GM23338 (cell line): ENCODE data around the gene GADL1. TPM values are rescaled to one million over a fixed set of nuclear protein-coding genes. Genes with fewer than 3 reads are reported as not detected.

Source experiments
- ATAC-seq: fragments of 200-7000 bp; cut with Tn5 transposase; 3 replicates; pipeline ENCODE4 v1.9.1; 2020
- DNase-seq: peaks from one replicate; pipeline ENCODE4 v3.0.0-alpha.2; 2015; ENCODE audit warnings: low spot score
- H2AFZ ChIP-seq: fragments of 200-600 bp; sonication (generic); 2 replicates; pipeline ENCODE4 v1.8.0; 2016; ENCODE audit warnings: antibody characterized with exemption, mild to moderate bottlenecking, moderate library complexity
- H3F3A ChIP-seq: fragments of 200-600 bp; sonication (generic); replicated peaks from 2 replicates; pipeline ENCODE4 v1.8.0; 2017; ENCODE audit warnings: antibody characterized with exemption, mixed run types, low read depth
- H3K27ac ChIP-seq: fragments of 200-600 bp; sonication (generic); 2 replicates; pipeline ENCODE4 v1.6.1; 2016; ENCODE audit warnings: low read depth
- H3K27me3 ChIP-seq: fragments of 200-600 bp; sonication (generic); 2 replicates; pipeline ENCODE4 v1.8.0; 2016; ENCODE audit warnings: mild to moderate bottlenecking, mixed run types, moderate library complexity; ENCODE audit not compliant: insufficient read depth
- H3K36me3 ChIP-seq: fragments of 200-600 bp; sonication (generic); 2 replicates; pipeline ENCODE4 v1.8.0; 2016; ENCODE audit warnings: mild to moderate bottlenecking; ENCODE audit not compliant: insufficient read depth
- H3K4me1 ChIP-seq: fragments of 200-600 bp; sonication (generic); 2 replicates; pipeline ENCODE4 v1.8.0; 2016; ENCODE audit warnings: mild to moderate bottlenecking, moderate library complexity; ENCODE audit not compliant: insufficient read depth
- H3K4me2 ChIP-seq: fragments of 200-600 bp; sonication (generic); 2 replicates; pipeline ENCODE4 v1.7.1; 2017; ENCODE audit warnings: mixed run types
- H3K4me3 ChIP-seq: fragments of 200-600 bp; sonication (generic); 2 replicates; pipeline ENCODE4 v1.6.1; 2016; ENCODE audit warnings: mixed run types
- H3K79me2 ChIP-seq: fragments of 200-600 bp; sonication (generic); replicated peaks from 2 replicates; pipeline ENCODE4 v1.8.0; 2017; ENCODE audit warnings: mild to moderate bottlenecking; ENCODE audit not compliant: insufficient read depth
- H3K9me2 ChIP-seq: fragments of 200-600 bp; sonication (generic); 2 replicates; pipeline ENCODE4 v1.8.0; 2017; ENCODE audit not compliant: insufficient read depth
- H4K20me1 ChIP-seq: fragments of 200-600 bp; sonication (generic); replicated peaks from 2 replicates; pipeline ENCODE4 v1.8.0; 2017; ENCODE audit warnings: mild to moderate bottlenecking; ENCODE audit not compliant: insufficient read depth
- H3K27ac Mint-ChIP-seq: 2 replicates; pipeline ENCODE4 v1.8.0; 2020; ENCODE audit warnings: inconsistent platforms, mild to moderate bottlenecking, moderate library complexity, mixed read lengths
- H3K27me3 Mint-ChIP-seq: 3 replicates; pipeline ENCODE4 v1.8.0; 2022; ENCODE audit warnings: low read depth, mild to moderate bottlenecking, moderate library complexity, mixed read lengths, inconsistent platforms; ENCODE audit not compliant: insufficient read depth, poor library complexity
- H3K36me3 Mint-ChIP-seq: 3 replicates; pipeline ENCODE4 v1.8.0; 2021; ENCODE audit warnings: low read depth, mild to moderate bottlenecking, inconsistent platforms, moderate library complexity, mixed read lengths
- H3K4me1 Mint-ChIP-seq: 3 replicates; pipeline ENCODE4 v1.8.0; 2020; ENCODE audit warnings: mild to moderate bottlenecking, inconsistent platforms, mixed read lengths
- H3K4me3 Mint-ChIP-seq: 3 replicates; pipeline ENCODE4 v1.8.0; 2021; ENCODE audit warnings: moderate library complexity, mild to moderate bottlenecking, inconsistent platforms, mixed read lengths
- H3K9me3 Mint-ChIP-seq: 3 replicates; pipeline ENCODE4 v1.8.0; 2020; ENCODE audit warnings: moderate library complexity, mild to moderate bottlenecking, inconsistent platforms, mixed read lengths
- CREB1 ChIP-seq: fragments of 250-450 bp; sonication (Bioruptor Pico); IDR thresholded peaks from 2 replicates; pipeline ENCODE4 v1.5.0; 2020; ENCODE audit warnings: low read depth, mild to moderate bottlenecking, moderate library complexity
- ETS1 ChIP-seq: IDR thresholded peaks from 2 replicates; pipeline ENCODE4 v1.6.1; 2016; ENCODE audit warnings: antibody characterized with exemption
- EZH2 ChIP-seq: fragments of 200-600 bp; sonication (generic); IDR thresholded peaks from one replicate; pipeline ENCODE4 v1.8.0; 2017; ENCODE audit warnings: antibody characterized with exemption, mild to moderate bottlenecking, low read depth; ENCODE audit not compliant: unreplicated experiment
- EZH2phosphoT487 ChIP-seq: fragments of 200-600 bp; sonication (generic); IDR thresholded peaks from one replicate; pipeline ENCODE4 v1.8.1; 2018; ENCODE audit warnings: antibody characterized with exemption; ENCODE audit not compliant: unreplicated experiment
- JUNB ChIP-seq: IDR thresholded peaks from one replicate; pipeline ENCODE4 v1.6.1; 2016; ENCODE audit warnings: antibody characterized with exemption; ENCODE audit not compliant: unreplicated experiment
- NANOG ChIP-seq: IDR thresholded peaks from 2 replicates; pipeline ENCODE4 v1.6.1; 2016; ENCODE audit warnings: antibody characterized with exemption, borderline replicate concordance
- POLR2AphosphoS5 ChIP-seq: IDR thresholded peaks from 2 replicates; pipeline ENCODE4 v1.6.1; 2016; ENCODE audit warnings: antibody characterized with exemption, low read depth
- STAT1 ChIP-seq: IDR thresholded peaks from one replicate; pipeline ENCODE4 v1.6.1; 2016; ENCODE audit warnings: antibody characterized with exemption; ENCODE audit not compliant: unreplicated experiment
- ZNF114 ChIP-seq: fragments of 250-450 bp; sonication (Bioruptor Pico); IDR thresholded peaks from 2 replicates; pipeline ENCODE4 v1.5.0; 2020; ENCODE audit warnings: mild to moderate bottlenecking, moderate library complexity
- ZNF331 ChIP-seq: fragments of 250-450 bp; sonication (Bioruptor Pico); IDR thresholded peaks from 2 replicates; pipeline ENCODE4 v1.5.0; 2020; ENCODE audit warnings: low read depth, mild to moderate bottlenecking, moderate library complexity
- polyA plus RNA-seq: library from polyadenylated mRNA; unstranded; fragments of >200 nt; fragmentation: Nextera tagmentation; extraction: Ambion mirVana; gene quantifications from 2 replicates; pipeline ENCODE4 v1.2.1, GENCODE V29; 2016
- total RNA-seq: library from RNA; depleted of rRNA; stranded (reverse); fragments of >200 nt; shearing (Covaris generic); gene quantifications from 2 replicates; pipeline ENCODE4 v1.2.3, GENCODE V29; 2014
- TF ChIP-seq, protein P1 (sequence below): fragments of 250-450 bp; sonication (Bioruptor Pico); IDR thresholded peaks from 2 replicates; pipeline ENCODE4 v1.5.0; 2020; ENCODE audit warnings: mild to moderate bottlenecking, moderate library complexity
- TF ChIP-seq, protein P2 (sequence below), 2 experiments: fragments of 200-600 bp in 1 of 2; sonication (generic) in 1 of 2; conservative IDR thresholded peaks; 2 replicates each; pipeline versions ENCODE4 v1.5.1 to v1.6.1; 2016 to 2017; ENCODE audit warnings: antibody characterized with exemption in 2 of 2, low read depth in 2 of 2, mild to moderate bottlenecking in 2 of 2, moderate library complexity in 1 of 2
- TF ChIP-seq, protein P3 (sequence below): IDR thresholded peaks from one replicate; pipeline ENCODE4 v1.6.1; 2018; ENCODE audit warnings: antibody characterized with exemption; ENCODE audit not compliant: unreplicated experiment

GADL1 gene
- total and polyA plus RNA-seq, 2 experiments from 2014 or later, result 0.35 to 0.50 TPM

DNA sequence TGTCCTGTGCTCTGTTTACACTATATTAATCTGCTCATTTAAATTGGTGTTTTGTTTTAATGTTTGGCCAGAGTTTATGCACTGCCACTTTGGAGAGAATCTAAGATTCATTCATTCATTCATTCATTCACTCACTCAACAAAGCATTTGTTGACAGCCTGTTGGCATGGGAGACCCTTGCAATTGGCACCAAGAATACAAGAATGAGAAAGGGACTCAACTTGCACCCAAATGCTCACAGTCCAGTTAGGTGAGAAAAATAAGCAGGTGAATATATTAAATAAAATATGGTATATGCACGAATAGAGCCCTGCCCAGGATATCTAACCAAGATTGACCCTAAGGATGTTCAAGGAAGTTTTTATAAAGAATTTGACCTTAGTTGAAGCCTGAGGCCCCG, 207.7 kb downstream of the GADL1 start:
- TF ChIP-seq EZH2phosphoT487 (no peak), ETS1 (no peak), POLR2AphosphoS5 (no peak), STAT1 (no peak), ZNF331 (no peak), EZH2 (no peak), JUNB (no peak), ZNF114 (CRISPR knock-in tag) (no peak), NANOG (no peak), CREB1 (CRISPR knock-in tag) (no peak)
- TF ChIP-seq, protein P1, sequence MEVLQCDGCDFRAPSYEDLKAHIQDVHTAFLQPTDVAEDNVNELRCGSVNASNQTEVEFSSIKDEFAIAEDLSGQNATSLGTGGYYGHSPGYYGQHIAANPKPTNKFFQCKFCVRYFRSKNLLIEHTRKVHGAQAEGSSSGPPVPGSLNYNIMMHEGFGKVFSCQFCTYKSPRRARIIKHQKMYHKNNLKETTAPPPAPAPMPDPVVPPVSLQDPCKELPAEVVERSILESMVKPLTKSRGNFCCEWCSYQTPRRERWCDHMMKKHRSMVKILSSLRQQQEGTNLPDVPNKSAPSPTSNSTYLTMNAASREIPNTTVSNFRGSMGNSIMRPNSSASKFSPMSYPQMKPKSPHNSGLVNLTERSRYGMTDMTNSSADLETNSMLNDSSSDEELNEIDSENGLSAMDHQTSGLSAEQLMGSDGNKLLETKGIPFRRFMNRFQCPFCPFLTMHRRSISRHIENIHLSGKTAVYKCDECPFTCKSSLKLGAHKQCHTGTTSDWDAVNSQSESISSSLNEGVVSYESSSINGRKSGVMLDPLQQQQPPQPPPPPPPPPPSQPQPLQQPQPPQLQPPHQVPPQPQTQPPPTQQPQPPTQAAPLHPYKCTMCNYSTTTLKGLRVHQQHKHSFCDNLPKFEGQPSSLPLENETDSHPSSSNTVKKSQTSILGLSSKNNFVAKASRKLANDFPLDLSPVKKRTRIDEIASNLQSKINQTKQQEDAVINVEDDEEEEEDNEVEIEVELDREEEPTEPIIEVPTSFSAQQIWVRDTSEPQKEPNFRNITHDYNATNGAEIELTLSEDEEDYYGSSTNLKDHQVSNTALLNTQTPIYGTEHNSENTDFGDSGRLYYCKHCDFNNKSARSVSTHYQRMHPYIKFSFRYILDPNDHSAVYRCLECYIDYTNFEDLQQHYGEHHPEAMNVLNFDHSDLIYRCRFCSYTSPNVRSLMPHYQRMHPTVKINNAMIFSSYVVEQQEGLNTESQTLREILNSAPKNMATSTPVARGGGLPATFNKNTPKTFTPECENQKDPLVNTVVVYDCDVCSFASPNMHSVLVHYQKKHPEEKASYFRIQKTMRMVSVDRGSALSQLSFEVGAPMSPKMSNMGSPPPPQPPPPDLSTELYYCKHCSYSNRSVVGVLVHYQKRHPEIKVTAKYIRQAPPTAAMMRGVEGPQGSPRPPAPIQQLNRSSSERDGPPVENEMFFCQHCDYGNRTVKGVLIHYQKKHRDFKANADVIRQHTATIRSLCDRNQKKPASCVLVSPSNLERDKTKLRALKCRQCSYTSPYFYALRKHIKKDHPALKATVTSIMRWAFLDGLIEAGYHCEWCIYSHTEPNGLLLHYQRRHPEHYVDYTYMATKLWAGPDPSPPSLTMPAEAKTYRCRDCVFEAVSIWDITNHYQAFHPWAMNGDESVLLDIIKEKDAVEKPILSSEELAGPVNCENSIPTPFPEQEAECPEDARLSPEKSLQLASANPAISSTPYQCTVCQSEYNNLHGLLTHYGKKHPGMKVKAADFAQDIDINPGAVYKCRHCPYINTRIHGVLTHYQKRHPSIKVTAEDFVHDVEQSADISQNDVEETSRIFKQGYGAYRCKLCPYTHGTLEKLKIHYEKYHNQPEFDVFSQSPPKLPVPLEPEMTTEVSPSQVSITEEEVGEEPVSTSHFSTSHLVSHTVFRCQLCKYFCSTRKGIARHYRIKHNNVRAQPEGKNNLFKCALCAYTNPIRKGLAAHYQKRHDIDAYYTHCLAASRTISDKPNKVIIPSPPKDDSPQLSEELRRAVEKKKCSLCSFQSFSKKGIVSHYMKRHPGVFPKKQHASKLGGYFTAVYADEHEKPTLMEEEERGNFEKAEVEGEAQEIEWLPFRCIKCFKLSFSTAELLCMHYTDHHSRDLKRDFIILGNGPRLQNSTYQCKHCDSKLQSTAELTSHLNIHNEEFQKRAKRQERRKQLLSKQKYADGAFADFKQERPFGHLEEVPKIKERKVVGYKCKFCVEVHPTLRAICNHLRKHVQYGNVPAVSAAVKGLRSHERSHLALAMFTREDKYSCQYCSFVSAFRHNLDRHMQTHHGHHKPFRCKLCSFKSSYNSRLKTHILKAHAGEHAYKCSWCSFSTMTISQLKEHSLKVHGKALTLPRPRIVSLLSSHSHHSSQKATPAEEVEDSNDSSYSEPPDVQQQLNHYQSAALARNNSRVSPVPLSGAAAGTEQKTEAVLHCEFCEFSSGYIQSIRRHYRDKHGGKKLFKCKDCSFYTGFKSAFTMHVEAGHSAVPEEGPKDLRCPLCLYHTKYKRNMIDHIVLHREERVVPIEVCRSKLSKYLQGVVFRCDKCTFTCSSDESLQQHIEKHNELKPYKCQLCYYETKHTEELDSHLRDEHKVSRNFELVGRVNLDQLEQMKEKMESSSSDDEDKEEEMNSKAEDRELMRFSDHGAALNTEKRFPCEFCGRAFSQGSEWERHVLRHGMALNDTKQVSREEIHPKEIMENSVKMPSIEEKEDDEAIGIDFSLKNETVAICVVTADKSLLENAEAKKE, result no peak
- TF ChIP-seq, protein P2, sequence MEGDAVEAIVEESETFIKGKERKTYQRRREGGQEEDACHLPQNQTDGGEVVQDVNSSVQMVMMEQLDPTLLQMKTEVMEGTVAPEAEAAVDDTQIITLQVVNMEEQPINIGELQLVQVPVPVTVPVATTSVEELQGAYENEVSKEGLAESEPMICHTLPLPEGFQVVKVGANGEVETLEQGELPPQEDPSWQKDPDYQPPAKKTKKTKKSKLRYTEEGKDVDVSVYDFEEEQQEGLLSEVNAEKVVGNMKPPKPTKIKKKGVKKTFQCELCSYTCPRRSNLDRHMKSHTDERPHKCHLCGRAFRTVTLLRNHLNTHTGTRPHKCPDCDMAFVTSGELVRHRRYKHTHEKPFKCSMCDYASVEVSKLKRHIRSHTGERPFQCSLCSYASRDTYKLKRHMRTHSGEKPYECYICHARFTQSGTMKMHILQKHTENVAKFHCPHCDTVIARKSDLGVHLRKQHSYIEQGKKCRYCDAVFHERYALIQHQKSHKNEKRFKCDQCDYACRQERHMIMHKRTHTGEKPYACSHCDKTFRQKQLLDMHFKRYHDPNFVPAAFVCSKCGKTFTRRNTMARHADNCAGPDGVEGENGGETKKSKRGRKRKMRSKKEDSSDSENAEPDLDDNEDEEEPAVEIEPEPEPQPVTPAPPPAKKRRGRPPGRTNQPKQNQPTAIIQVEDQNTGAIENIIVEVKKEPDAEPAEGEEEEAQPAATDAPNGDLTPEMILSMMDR (conservative IDR thresholded peaks at IDR 0.05; ENCODE audit: low read depth in 2 of 2), result no peak
- TF ChIP-seq, protein P3, sequence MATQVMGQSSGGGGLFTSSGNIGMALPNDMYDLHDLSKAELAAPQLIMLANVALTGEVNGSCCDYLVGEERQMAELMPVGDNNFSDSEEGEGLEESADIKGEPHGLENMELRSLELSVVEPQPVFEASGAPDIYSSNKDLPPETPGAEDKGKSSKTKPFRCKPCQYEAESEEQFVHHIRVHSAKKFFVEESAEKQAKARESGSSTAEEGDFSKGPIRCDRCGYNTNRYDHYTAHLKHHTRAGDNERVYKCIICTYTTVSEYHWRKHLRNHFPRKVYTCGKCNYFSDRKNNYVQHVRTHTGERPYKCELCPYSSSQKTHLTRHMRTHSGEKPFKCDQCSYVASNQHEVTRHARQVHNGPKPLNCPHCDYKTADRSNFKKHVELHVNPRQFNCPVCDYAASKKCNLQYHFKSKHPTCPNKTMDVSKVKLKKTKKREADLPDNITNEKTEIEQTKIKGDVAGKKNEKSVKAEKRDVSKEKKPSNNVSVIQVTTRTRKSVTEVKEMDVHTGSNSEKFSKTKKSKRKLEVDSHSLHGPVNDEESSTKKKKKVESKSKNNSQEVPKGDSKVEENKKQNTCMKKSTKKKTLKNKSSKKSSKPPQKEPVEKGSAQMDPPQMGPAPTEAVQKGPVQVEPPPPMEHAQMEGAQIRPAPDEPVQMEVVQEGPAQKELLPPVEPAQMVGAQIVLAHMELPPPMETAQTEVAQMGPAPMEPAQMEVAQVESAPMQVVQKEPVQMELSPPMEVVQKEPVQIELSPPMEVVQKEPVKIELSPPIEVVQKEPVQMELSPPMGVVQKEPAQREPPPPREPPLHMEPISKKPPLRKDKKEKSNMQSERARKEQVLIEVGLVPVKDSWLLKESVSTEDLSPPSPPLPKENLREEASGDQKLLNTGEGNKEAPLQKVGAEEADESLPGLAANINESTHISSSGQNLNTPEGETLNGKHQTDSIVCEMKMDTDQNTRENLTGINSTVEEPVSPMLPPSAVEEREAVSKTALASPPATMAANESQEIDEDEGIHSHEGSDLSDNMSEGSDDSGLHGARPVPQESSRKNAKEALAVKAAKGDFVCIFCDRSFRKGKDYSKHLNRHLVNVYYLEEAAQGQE, result no peak
- H3K4me1 Mint-ChIP-seq, result peaks cover 25% of the 10 kb centered on the region
- no peaks in the 10 kb centered on the region for H3K27me3 ChIP-seq
- H3K36me3 ChIP-seq, result peaks cover 8% of the 10 kb centered on the region; the same call in 1 of the 2 replicates
- no peak overlapping the region for H3K4me2 ChIP-seq
- 0 out of 2 replicates have a peak, but pooled peaks cover 5% of the 10 kb centered on the region for H3K9me2 ChIP-seq
- no peak overlapping the region for H3K4me3 Mint-ChIP-seq
- no peak overlapping the region for H3K27ac Mint-ChIP-seq
- no peak overlapping the region for H2AFZ ChIP-seq
- ATAC-seq, result no peak
- H3K4me1 ChIP-seq, result no peaks in the 10 kb centered on the region
- no peaks in the 10 kb centered on the region for H3F3A ChIP-seq
- no peaks in the 10 kb centered on the region for H3K9me3 Mint-ChIP-seq
- H3K36me3 Mint-ChIP-seq, result peaks cover 46% of the 10 kb centered on the region
- DNase-seq, result no peak
- H3K79me2 ChIP-seq, result 0 out of 2 replicates have a peak, but pooled peaks cover 11% of the 10 kb centered on the region
- peaks cover 3% of the 10 kb centered on the region for H3K27me3 Mint-ChIP-seq
- H4K20me1 ChIP-seq, result no peaks in the 10 kb centered on the region
- no peak overlapping the region for H3K4me3 ChIP-seq
- no peak overlapping the region for H3K27ac ChIP-seq
